VCaP (cell line): ENCODE measurements around the gene TOP3B.

Experiments
- H3K27ac ChIP-seq: fragments of 450-650 bp; 2 replicates; pipeline ENCODE4 v1.5.1; 2017
- CTCF ChIP-seq: fragments of 450-650 bp; conservative IDR thresholded peaks from 2 replicates; pipeline ENCODE4 v1.5.1; 2017; ENCODE audit warnings: mild to moderate bottlenecking, moderate library complexity

The TOP3B gene

GRCh38 chr22:21968452-21969129 lies 14.0 kb downstream of the TOP3B start:
- TF ChIP-seq CTCF = no peak
- H3K27ac ChIP-seq = no peak overlapping the region

- no peak overlapping the region for H3K27ac ChIP-seq
Observed at GRCh38 chr22:21967693-21968271, 14.8 kb downstream of the TOP3B start.

GRCh38 chr22:21966643-21967516 lies 15.7 kb downstream of the TOP3B start:
- TF ChIP-seq CTCF = no peak
- H3K27ac ChIP-seq = no peak overlapping the region

More at GRCh38 chr22:21967693-21968271, 14.8 kb downstream of the TOP3B start:
- TF ChIP-seq CTCF = no peak

GRCh38 chr22:21965762-21966288 lies 16.8 kb downstream of the TOP3B start:
- no peak for TF ChIP-seq CTCF

GRCh38 chr22:21964918-21965484 lies 17.6 kb downstream of the TOP3B start:
- no peak for TF ChIP-seq CTCF
- H3K27ac ChIP-seq = no peak overlapping the region

More at GRCh38 chr22:21965762-21966288, 16.8 kb downstream of the TOP3B start:
- no peak overlapping the region for H3K27ac ChIP-seq

GRCh38 chr22:21964234-21964633 lies 18.4 kb downstream of the TOP3B start:
- H3K27ac ChIP-seq = no peak overlapping the region
- TF ChIP-seq CTCF = no peak

- TF ChIP-seq CTCF = no peak
- H3K27ac ChIP-seq = no peak overlapping the region
Observed at GRCh38 chr22:21963790-21964211, 18.8 kb downstream of the TOP3B start.
